Activated CD8-positive, alpha-beta memory T cell treated with anti-CD3 and anti-CD28 coated beads for 4 hours (primary cell): ENCODE results near the gene MYMX.
"Not testable (repeated sequence)": the region's sequence is repeated elsewhere in the genome, so short reads cannot be mapped to it uniquely, and the experiment has no call there.

ENCODE experiments used
- DNase-seq, 2 donors: peaks; one replicate each; pipeline ENCODE4 v3.0.0-alpha.2; 2020; ENCODE audit warnings: low read depth in 2 of 2

The MYMX gene

GRCh38 chr6:44219815-44220784 is 3.4 kb downstream of the MYMX start:
- no peak for DNase-seq

DNA sequence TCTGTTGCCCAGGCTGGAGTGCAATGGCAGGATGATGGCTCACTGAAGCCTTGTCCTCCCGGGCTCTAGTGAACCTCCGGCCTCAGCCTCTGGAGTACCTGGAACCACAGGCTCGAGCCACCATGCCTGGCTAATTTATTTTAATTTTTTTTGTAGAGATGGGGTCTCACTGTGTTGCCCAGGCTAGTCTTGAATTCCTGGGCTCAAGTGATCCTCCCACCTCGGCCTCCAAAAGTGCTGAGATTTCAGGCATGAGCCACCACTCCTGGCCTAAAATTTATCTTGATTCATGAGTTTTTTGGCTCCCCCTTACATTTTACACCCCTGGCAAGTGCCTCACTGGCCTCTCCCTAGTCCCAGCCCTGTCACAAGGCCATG is 4.2 kb downstream of the MYMX start:
- DNase-seq = no peak

DNA sequence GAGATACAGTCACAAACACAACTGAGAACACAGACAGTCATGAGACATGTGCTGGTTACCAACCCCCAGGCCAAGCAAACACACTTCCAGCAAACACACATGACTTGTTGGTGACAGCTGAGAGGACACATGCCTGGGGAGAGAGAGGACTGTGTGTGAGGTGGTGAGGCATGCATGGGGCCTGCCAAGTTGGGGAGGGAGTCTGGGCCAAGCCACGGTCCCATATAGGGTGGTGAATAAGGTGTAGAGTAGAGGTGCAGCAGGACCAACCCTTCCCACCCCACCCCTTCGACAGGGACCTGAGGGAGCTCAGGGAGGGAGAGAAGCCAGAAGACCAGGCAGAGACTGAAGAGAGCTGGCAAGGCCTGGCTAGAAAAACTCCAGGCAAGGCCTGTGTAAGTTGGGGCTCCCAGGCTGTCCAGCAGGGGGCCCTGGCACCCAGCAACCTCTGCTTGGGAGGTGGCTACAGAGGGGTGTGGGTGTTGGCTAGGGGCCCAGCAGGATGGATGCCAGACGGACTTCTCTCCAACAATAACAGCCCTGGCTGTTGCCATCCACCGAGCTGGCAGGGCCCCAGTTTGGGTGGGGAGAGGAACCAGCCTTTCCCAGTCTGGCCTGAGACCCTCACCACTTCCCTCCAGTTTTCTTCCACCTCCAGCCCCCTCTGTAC is 4.7 kb downstream of the MYMX start:
- DNase-seq = no peak

GRCh38 chr6:44221961-44222335 is 5.2 kb downstream of the MYMX start:
- DNase-seq = no peak

- no peak for DNase-seq
Measured at GRCh38 chr6:44222486-44223318, 6.0 kb downstream of the MYMX start.

DNA sequence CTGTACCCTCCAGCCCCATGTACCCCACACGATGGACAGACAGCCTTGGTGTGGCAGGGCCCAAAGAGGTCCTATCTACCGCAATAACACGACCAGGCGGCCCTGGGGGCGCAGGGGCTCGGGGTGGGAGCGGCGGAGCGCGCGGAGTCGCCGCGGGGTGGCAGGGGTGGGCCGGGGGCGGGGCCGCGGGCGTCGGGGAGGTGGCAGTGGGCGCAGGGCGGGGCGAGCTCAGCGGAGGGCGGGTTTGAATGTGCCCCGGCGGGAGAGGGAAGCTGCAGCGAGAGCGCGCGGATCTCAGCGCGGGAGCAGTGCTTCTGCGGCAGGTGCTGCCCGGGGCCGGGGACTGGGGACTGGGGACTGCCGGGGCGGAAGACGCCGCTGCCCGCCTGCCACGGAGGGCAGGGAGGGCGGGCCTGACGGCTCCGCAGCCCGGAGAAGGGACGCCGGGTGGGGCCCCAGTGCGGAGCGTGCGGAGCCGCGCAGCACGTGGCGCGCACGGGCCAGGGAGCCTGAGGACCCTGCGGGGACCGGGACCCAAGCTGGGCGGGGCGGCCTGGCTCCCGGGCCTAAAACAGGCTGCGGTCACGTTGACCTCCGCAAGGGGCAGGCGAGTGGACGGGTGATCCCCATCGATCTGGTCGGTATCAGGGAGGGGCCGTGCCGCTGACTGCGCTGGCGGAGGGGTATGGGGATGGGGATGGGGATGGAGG is 6.7 kb downstream of the MYMX start, which contains the start of gene SLC29A1:
Gene SLC29A1 (plus strand): TSS at position 277 of the 710 bp plus-strand sequence. CDS start 3,719 bp downstream, outside the sequence.
- DNase-seq = peak; percentile 69 to 71

GRCh38 chr6:44224029-44224964 is 7.6 kb downstream of the MYMX start:
- DNase-seq = no peak

DNA sequence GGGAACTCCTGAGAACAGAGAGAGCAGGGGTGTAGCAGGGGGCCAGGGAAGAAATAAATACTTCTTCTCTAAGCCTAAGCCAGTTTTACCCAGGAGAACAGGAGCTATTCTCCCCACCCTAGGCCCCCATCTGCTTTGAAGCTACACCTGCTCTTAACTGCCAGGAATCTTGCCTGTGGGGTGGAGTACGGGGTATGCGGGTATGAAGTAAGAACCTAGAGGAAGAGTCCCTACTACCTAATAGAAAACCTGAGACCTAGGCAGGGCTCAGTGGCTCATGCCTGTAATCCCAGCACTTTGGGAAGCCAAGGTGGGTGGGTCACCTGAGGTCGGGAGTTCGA is 8.2 kb downstream of the MYMX start:
- no peak for DNase-seq

DNA sequence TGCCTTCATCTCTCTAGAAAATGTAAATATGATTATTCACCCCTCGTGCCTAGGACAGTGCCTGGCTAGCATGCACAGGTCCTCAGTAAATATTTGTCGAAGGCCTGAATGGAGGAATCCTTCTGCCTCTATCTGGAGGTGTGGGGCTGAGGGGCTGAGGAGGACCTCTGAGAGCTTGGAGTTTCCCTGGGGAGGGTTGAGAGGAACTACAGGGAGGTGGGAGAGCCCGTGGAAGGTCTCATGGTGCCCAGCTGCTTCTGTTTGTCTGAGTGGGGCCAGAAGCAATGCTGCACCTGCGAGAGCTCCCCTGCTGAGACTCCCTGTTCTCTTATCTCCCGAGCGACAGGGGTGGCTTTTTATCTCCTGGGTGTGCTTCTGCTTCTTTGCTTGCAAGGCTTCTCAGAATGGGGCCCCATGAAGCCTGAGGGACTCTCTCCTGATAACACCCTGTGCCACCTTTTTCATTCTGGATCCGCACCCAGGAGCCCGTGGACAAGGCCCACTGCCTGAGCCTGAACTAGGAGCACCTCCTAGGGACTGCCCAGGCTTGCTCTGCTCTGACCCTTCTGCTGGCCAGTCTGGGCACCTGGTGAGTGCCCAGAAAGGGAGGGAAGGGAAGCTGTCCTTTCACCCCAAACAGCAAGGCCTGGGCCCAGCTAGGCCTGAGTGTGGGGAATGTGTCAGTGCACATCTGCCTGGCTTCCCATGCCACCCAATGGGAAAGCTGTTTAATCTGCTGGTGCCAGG is 9.0 kb downstream of the MYMX start:
- no peak for DNase-seq

DNA sequence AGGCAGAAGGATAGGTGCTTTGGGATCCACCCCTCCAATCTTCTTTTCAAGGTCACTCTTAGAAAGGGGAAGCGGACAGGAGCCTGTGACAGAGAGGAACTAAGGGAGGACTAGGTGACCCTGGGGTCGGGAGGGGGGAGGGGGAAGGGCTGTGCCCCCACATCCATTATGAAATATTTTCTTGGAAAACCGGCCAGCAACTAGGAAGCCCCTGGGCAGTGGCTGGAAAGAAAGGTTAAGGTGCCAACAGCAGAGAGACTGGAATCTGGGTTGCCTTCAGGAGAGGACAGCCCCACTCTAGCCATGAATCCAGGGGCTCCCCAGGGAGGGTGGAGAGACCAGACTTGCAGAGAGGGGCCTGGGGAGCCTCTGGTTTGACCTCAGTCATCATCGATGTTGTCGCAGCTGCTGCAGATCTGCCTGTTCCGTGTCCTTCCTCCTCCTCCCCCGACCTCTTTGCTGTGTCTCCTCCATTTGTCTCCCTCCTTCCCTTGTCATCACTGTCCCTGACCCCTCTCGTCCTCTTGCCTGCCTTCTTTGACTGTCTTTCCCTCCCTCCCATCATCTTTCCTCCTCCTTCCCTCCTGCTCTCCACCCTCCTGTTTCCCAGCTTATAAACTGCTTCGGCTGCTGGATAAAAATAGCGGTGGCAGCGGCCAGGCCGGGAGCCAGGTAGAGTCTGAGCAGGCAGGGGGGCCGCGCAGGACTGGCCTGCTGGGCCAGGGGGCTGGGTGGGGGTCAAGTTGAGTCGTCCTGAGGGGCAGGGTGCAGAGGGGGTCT is 9.8 kb downstream of the MYMX start:
- DNase-seq = no peak

DNA sequence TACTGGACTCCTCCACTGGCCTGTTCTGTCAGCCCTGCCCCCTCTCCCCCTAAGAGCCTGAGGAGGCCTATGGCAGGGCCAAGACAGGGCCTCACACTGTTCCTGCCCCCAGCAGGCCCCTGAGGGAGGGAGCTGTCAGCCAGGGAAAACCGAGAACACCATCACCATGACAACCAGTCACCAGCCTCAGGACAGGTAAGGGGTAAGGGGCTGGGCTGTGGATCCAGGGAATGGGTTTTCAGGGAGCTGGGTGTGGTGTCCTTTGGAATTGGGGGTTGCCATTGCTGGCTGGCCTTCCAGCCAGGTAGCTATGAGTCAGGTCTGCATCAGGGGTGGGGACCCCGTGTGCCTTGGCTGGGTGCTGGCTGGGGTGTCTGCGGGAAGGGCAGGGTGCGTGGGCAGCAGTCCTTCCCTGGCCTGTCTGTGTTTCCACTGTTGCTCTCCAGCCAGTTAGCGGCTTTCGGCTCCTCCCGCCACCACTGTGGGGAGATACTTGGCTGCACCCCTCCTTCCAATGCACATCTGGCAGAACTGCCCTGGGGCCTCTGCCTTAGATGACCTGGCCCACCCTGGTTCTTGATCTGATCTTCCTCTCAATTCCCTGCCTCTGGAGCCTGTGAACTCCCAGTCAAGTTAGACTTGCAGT is 10.5 kb downstream of the MYMX start:
- DNase-seq = no peak

- no peak for DNase-seq
Measured at GRCh38 chr6:44228031-44228430, 11.3 kb downstream of the MYMX start.

DNA sequence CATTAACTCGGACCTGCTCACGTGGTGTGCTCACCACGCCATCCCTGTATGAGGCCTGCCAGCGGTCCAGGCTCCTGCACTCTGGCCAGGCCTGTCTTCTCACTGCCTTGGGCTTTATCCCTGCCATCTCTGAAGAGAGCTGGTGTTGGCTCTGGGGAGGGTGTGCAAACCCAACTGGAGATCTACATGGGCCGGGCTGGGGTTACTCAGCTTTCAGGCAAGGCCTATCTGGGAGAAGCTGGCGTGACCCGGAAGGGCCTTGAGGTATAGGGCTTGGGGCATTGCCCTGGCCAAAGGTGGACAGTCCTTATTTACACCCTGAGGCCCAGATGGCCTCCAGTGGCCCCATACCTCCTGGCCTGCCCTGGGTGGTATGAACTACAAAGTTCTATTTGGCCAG is 11.7 kb downstream of the MYMX start:
- DNase-seq = no peak

DNA sequence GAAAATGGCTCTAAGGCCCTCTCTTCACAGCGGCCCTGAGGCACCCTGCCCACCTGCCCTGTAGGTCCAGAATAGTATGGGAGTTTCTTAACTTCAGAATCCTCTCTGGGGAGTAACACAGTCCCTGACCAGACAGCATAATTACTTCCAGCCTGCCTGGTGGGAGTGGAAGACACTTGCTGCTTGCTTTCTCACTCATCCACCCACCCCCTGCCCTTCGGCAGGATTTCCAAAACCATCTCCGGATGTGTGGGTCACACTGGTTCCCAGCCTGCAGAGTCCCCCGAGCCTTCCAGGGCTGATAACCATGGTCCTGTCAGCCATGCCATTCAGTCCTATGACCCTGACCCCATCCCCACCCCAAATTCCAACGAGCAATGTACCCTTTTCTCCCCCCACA is 12.1 kb downstream of the MYMX start:
- no peak for DNase-seq

- no peak for DNase-seq
Measured at GRCh38 chr6:44229376-44230033, 12.8 kb downstream of the MYMX start.

- DNase-seq = no peak
Measured at GRCh38 chr6:44230034-44230675, 13.4 kb downstream of the MYMX start.

DNA sequence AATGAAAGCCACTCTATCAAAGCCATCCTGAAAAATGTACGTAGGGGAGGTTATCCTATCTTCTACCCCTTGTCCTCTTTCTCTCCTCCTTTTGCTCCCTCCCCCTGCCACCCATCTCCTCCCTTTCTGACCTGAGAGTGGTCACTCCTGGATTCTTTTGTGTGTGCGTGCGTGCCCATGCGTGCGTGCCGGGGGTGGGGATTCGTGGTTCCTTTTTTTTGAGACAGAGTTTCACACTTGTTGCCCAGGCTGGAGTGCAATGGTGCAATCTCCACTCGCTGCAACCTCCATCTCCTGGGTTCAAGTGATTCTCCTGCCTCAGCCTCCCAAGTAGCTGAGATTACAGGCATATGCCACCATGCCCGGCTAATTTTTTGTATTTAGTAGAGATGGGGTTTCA is 14.7 kb downstream of the MYMX start:
- DNase-seq = not testable (repeated sequence)
